COLO668 (cell line): ENCODE data around the gene ZNF566.
"Not testable (repeated sequence)": the region's sequence is repeated elsewhere in the genome, so short reads cannot be mapped to it uniquely, and the experiment has no call there.

Experiments
- DNase-seq: peaks from one replicate; lab custom pipeline; 2025; ENCODE audit not compliant: unreplicated experiment; lab: John Stamatoyannopoulos, UW

ZNF566 gene

GRCh38 chr19:36489118-36489919, at the start of gene ZNF566:
TSS of gene ZNF566 (minus strand) at chr19:36489561. CDS start at chr19:36476557, 13,004 bp downstream.
- peak; percentile 96 for DNase-seq

DNA sequence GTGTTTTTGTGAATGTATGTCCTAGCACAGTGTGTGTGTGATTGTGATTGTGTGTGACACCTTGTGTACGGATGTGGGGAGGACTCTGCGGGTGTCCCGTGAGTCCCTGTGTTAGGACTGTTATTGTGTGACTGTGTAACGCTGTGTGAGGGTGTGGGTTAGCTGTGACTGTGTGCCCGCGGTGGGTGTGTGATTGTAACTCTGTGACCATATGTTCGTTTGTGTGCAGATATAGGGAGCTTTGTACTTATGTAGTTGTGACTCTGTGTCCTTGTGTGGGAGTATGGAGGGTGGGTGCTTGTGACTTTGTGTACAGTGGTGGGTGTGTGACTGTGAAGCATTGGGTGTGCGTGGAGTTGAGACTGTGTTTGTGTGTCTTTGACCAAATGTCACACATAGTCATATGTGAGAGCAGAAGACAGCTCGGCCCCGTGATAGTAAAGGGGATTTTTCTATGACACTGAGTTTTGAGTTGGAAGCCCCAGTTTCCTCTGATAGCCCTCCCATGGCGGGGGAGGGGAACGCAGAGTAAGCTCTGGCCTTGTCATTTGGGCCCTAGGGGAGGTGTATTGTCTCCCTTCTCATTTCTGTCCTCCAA, 39.7 kb upstream of the ZNF566 start:
- peak; percentile 7 for DNase-seq

DNA sequence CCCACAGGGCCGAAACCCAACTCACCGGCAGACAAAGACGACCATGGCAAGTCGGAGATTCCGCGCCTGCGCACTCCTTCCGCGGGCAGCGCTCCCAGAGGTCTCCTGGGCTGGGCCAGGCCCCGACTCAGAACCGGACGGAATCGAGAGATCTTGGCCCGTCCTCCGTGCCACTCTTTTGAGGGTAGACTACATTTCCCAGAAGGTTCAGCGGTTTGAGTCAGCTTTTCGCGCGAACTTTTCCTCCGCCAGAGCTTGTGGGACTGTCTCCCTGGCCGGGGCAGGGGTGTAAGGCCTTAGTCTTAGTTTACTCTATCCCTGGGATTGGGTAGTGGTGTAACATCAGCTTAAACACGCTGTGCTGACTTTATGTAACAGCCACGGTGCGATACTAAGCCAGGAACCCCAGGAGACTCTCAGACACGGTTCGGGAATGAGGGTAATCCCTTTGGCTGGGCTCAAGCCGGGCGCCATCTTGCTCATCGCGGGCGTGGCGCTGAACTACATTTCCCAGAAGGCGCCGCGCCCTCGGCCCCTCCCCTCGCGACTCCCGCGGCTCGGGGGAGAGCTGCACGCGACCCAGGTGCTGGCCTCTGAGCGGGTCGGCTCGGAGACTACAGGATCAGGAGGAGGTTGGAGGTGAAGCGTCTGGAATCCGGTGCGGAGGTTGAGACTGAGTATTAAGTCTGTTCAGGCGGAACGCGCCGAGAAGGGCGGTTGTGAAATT, 39.0 kb upstream of the ZNF566 start, which contains the start of gene ZNF260:
Gene ZNF260, minus strand, starts transcription at position 78 of the 727 bp plus-strand sequence. CDS start 13,033 bp downstream, outside the sequence.
- DNase-seq, result peak; percentile 94

DNA sequence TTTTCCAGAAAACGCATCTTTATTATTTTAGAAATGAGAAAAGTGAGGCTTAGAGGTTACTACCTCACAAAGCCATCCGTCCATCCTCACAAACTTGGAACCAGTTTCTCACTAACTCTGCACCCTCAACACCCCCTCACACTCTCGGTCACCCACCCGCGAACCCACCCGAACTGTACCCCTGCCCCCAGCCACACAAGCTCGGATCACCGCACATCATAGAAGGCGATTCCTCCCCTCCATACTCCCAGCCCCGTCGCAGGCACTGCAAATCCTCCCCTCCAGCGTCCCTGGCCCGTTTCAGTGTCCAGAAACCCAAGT, 38.5 kb upstream of the ZNF566 start:
- no peak for DNase-seq

DNA sequence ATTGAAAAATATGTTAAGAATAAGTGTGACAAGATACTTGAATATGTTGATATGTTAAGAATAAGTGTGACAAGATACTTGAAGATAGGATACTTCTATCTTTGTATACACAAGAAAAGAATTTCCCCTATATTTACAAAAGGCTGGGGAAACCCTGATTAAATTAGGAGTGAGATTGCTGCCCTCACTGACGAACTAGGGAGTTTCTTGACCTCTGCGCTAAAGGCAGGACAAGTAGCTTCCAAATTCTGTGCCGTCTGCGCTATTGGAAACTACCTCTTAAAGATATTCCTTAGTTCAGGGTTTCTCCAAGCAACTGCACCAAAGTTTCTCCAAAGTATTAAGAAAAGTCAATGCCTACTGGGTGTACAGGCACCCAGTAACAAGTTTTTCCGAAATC, 38.0 kb upstream of the ZNF566 start:
- DNase-seq, result no peak

GRCh38 chr19:36526581-36526980, 37.2 kb upstream of the ZNF566 start:
- DNase-seq, result no peak

- DNase-seq, result no peak
These were observed 35.3 kb upstream of the ZNF566 start for GRCh38 chr19:36524617-36525016.

GRCh38 chr19:36514012-36514612, 24.8 kb upstream of the ZNF566 start:
- no peak for DNase-seq

- no peak for DNase-seq
These were observed 19.0 kb upstream of the ZNF566 start for GRCh38 chr19:36508325-36508724.

DNA sequence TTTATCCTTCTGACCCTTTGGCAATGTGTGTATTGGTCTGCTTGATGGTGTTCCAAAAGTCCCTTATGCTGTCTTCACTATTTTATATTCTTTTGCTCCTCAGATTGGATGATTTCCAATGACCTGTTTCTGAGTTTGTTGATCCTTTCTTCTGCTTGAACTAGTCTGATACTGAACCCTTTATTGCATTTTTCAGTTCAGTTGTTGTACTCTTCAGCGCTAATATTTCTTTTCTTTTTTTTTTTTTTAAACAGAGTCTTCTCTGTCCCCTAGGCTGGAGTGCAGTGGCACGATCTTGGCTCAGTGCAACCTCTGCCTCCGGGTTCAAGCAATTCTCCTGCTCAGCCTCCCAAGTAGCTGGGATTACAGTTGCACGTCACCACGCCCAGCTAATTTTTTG, 12.6 kb upstream of the ZNF566 start:
- no peak for DNase-seq

GRCh38 chr19:36497001-36497400, 7.6 kb upstream of the ZNF566 start:
- DNase-seq, result no peak

DNA sequence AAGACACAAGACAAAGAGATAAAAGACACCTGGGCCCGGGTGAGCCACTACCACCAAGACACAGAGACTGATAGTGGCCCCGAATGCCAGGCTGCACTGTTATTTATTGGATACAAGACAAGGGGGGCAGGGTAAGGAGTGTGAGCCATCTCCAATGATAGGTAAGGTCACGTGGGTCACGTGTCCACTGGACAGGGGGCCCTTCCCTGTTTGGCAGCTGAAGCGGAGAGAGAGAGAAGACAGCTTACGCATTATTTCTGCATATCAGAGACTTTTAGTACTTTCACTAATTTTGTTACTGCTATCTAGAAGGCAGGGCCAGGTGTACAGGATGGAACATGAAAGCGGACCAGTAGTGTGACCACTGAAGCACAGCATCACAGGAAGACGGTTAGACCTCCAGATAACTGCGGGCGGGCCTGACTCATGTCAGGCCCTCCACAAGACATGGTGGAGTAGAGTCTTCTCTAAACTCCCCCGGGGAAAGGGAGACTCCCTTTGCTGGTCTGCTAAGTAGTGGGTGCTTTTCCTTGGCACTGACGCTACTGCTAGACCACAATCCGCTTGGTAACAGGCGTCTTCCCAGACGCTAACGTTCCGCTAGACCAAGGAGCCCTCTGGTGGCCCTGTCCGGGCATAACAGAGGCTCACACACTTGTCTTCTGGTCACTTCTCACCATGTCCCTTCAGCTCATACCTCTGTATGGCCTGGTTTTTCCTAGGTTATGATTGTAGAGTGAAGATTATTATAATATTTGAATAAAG, 3.5 kb upstream of the ZNF566 start:
- DNase-seq, result peak; percentile 42

- not testable (repeated sequence) for DNase-seq
These were observed 1.5 kb upstream of the ZNF566 start for GRCh38 chr19:36490846-36491245.

DNA sequence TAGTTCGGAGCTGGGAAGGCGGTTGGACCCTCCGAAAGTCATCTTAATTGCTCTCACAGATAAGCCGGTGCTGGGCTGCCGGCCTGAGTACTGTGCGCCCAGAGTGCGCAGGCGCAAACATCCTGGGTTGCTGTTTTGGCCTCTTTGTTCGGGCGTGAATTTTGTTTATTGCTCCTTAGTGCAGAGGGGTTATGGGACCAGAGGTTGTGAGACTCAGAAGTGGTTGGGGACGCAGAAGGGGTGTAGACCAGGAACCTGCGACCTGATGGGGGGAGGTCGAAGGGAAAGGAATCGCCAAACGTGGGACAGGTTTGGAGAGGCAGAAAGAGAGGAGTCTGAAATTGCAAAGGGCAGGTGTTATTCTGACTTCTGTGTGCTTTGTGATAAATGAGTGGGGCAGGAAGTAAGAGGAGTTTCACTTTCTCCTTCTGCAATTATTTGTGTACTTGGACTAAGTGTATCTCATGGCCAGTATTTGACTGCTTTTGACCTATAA, 607 bp upstream of the ZNF566 start:
- peak; percentile 90 for DNase-seq

GRCh38 chr19:36488846-36489117, 579 bp downstream of the ZNF566 start:
- peak; percentile 51 for DNase-seq

DNA sequence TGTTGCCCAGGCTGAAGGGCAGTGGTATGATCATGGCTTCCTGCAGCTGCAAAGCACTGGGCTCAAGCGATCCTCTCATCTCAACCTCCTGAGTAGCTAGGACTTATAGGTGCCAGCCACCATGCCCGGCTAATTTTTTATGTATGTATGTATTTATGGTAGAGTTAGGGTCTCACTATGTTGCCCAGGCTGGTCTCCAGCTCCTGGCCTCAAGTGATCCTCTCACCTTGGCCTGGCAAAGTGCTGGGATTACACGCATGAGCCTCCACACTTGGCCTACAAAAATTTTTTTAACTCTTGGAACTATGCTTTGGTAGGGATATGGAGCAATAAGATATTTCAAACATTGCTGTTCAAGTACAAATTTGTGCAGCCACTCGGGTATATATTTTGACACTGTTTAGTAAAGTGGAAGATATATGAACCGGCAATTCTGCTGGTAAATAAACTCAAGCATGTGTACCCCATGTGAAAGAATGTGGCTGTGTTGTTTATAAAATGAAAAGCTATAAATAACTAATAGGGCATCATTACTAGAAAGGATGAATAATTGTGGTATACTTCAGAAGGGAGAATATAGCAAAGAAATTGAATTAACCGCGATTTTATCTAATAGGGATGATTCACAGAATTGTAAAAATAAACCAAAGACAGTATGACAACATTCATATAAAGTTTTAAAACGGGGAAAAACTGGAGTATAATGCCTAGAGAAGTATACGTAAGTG, 1.1 kb downstream of the ZNF566 start:
- no peak for DNase-seq

- no peak for DNase-seq
These were observed 5.7 kb downstream of the ZNF566 start for GRCh38 chr19:36483653-36484052.

DNA sequence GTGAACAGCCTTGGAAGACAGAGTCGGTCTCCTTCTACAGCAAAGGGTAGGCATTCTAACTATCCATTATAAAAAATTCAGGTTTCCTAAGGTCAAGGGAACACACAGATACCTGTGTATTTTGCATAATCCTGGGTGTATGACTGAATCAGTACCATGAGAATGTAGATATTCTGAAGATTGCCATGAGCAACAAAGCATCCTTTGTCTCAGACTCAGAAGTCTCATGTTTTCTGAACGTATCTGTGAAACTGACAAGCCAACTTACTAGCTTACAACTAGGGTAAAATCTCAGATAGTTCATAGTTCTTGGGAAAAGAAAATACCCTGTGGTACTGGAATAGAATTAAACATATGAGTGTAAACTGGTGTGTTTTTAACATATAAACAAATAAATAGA, 6.5 kb downstream of the ZNF566 start:
- DNase-seq, result no peak

DNA sequence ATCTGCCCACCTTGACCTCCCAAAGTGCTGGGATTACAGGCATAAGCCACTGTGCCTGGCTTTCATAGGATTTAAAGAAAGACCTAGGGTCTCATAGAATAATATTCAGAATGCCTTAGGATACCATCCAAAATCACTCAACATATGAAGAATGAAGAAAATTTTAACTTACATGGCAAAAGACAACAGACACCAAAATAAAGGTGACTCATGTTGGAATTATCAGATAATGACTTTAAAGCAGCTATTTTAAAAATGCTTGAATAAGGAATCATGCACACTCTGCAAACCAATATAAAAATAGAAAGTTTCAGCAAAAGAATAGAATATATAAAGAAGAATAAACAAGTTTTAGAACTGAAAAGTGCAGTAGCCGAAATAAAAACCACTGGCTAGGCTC, 29.3 kb downstream of the ZNF566 start:
- no peak for DNase-seq

DNA sequence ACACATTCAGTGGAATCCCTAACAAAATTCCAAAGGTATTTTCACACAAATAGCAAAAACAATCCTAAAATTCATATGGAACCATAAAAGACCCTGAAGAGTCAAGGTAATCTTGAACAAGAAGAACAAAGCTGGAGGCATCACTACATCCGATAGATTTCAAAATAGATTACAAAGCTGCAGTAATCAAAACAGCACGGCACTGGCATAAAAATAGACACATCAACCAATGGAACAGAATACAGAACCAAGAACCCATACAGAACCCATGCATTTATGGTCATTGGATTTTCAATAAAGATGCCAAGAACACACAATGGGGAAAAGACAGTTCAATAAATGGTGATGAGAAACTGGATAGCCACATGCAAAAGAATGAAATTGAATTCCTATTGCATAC, 32.5 kb downstream of the ZNF566 start:
- DNase-seq, result no peak
